Transverse colon (tissue), 4 donors: ENCODE results near the gene MRPL18.

Source experiments
- EP300 ChIP-seq: sonication (generic); formaldehyde crosslinking; IDR thresholded peaks from one replicate; pipeline ENCODE4 v1.6.1; 2017; ENCODE audit warnings: antibody characterized with exemption, low read depth
- POLR2A ChIP-seq: fragments of 450-650 bp; IDR thresholded peaks from one replicate; pipeline ENCODE4 v1.6.1; 2016; ENCODE audit warnings: antibody characterized with exemption, mild to moderate bottlenecking, moderate library complexity
- POLR2AphosphoS5 ChIP-seq, 3 donors: sonication (generic); formaldehyde crosslinking; IDR thresholded peaks; one replicate each; pipeline ENCODE4 v1.6.1; 2016; ENCODE audit warnings: antibody characterized with exemption in 3 of 3
- TF ChIP-seq, protein P1 (sequence below), 5 experiments: fragments of 200-600 bp in 3 of 5; fragments of 450-650 bp in 2 of 5; sonication (generic) in 3 of 5; IDR thresholded peaks; 1 replicate in 2 of 5; 2 replicates in 3 of 5; pipeline ENCODE4 v1.5.1; 2016 to 2017; ENCODE audit warnings: antibody characterized with exemption in 5 of 5, inconsistent platforms in 3 of 5, mild to moderate bottlenecking in 2 of 5, moderate library complexity in 1 of 5

DNA sequence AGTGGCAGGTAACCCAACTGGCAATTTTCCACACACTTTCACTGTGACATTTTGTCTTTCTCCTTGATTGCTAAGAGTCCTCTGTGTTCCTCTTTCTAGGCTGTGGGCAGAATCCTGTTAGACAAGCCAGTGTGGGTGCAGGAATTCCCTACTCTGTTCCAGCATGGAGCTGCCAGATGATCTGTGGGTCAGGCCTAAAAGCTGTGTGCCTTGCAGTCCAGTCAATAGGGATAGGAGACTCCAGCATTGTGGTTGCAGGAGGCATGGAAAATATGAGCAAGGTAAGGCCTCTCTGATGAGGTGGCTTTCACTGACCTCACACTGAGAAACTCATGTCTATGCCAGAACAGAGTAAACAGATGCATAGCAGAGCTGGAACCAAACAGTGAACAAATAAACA lies 23.4 kb upstream of the MRPL18 start:
- TF ChIP-seq POLR2AphosphoS5 (IDR thresholded peaks at IDR 0.05): no peak
- TF ChIP-seq, protein P1, sequence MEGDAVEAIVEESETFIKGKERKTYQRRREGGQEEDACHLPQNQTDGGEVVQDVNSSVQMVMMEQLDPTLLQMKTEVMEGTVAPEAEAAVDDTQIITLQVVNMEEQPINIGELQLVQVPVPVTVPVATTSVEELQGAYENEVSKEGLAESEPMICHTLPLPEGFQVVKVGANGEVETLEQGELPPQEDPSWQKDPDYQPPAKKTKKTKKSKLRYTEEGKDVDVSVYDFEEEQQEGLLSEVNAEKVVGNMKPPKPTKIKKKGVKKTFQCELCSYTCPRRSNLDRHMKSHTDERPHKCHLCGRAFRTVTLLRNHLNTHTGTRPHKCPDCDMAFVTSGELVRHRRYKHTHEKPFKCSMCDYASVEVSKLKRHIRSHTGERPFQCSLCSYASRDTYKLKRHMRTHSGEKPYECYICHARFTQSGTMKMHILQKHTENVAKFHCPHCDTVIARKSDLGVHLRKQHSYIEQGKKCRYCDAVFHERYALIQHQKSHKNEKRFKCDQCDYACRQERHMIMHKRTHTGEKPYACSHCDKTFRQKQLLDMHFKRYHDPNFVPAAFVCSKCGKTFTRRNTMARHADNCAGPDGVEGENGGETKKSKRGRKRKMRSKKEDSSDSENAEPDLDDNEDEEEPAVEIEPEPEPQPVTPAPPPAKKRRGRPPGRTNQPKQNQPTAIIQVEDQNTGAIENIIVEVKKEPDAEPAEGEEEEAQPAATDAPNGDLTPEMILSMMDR (IDR thresholded peaks at IDR 0.05): no peak
- TF ChIP-seq EP300: no peak
- TF ChIP-seq POLR2A: no peak
